ENCODE results near the gene KIAA1210.

GRCh38 chrX:119101168-119101567 lies 26.4 kb downstream of the KIAA1210 start:
- TF ChIP-seq POLR2A (IDR thresholded peaks at IDR 0.05) (no peak), CTCF (IDR thresholded peaks at IDR 0.05) (no peak), EP300 (IDR thresholded peaks at IDR 0.05) (no peak)

Data from ovary (tissue), 3 donors.